KMS-11 (cell line): ENCODE data around the gene DLGAP1.

Source experiments
- H2AFZ ChIP-seq: fragments of 200-600 bp; sonication (generic); 2 replicates; pipeline ENCODE4 v1.6.1; 2016; ENCODE audit warnings: antibody characterized with exemption, mixed run types, low read depth
- H3K27ac ChIP-seq: fragments of 200-600 bp; sonication (generic); 2 replicates; pipeline ENCODE4 v1.6.1; 2016; ENCODE audit warnings: mild to moderate bottlenecking, mixed run types
- H3K27me3 ChIP-seq: fragments of 200-600 bp; sonication (generic); 2 replicates; pipeline ENCODE4 v1.6.1; 2017; ENCODE audit warnings: mild to moderate bottlenecking, low read depth, mixed run types, moderate library complexity; ENCODE audit not compliant: insufficient read depth
- H3K36me3 ChIP-seq: fragments of 200-600 bp; sonication (generic); 2 replicates; pipeline ENCODE4 v1.6.1; 2017; ENCODE audit warnings: mild to moderate bottlenecking, mixed run types; ENCODE audit not compliant: insufficient read depth
- H3K4me1 ChIP-seq: fragments of 200-600 bp; sonication (generic); 2 replicates; pipeline ENCODE4 v1.6.1; 2016; ENCODE audit warnings: mild to moderate bottlenecking, low read depth, mixed run types; ENCODE audit not compliant: poor library complexity, severe bottlenecking
- H3K4me2 ChIP-seq: fragments of 200-600 bp; sonication (generic); 2 replicates; pipeline ENCODE4 v1.7.0; 2016; ENCODE audit warnings: mild to moderate bottlenecking, mixed run types
- H3K4me3 ChIP-seq: fragments of 200-600 bp; sonication (generic); IDR thresholded peaks from 2 replicates; pipeline ENCODE4 v1.6.1; 2017; ENCODE audit warnings: low read depth, low read length, mixed read lengths; ENCODE audit not compliant: insufficient read depth
- H3K79me2 ChIP-seq: fragments of 200-600 bp; sonication (generic); 2 replicates; pipeline ENCODE4 v1.6.1; 2016; ENCODE audit warnings: low read depth, mixed run types; ENCODE audit not compliant: insufficient read depth
- H3K9ac ChIP-seq: fragments of 200-600 bp; sonication (generic); 2 replicates; pipeline ENCODE4 v1.6.1; 2016; ENCODE audit warnings: mild to moderate bottlenecking, mixed run types
- H4K20me1 ChIP-seq: fragments of 200-600 bp; sonication (generic); 2 replicates; pipeline ENCODE4 v1.6.1; 2016; ENCODE audit warnings: mild to moderate bottlenecking, mixed run types; ENCODE audit not compliant: insufficient read depth
- TF ChIP-seq, protein P1 (sequence below): fragments of 200-600 bp; sonication (generic); conservative IDR thresholded peaks from 2 replicates; pipeline ENCODE4 v1.6.1; 2017; ENCODE audit warnings: low read depth, mild to moderate bottlenecking, antibody characterized with exemption, low read length, moderate library complexity, mixed read lengths

Gene DLGAP1

DNA sequence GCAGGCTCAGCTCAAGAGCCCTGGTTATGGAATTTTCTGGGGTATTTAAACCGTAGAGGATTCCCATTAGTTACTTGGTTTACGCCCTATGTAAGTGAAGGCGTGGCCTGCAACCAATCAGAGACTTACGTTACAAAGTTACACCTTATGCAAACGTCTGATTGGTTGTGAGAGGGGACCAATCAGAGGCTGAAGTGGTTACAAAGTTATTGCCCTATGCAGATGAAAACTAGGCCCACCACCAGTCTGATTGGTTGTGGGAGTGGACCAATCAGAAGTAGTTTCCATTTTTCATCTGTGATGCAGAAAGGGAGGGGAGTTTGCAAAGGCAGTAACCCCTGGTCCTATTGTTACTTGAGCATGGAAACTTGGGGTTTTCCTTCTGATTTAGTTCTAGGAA lies 49.1 kb downstream of the DLGAP1 start:
- H2AFZ ChIP-seq = no peak overlapping the region
- H3K27me3 ChIP-seq = no peaks in the 10 kb centered on the region
- H3K27ac ChIP-seq = no peak overlapping the region
- no peaks in the 10 kb centered on the region for H3K79me2 ChIP-seq
- H3K4me3 ChIP-seq = no peak overlapping the region
- H3K9ac ChIP-seq = no peak overlapping the region
- no peaks in the 10 kb centered on the region for H3K4me1 ChIP-seq
- no peaks in the 10 kb centered on the region for H3K36me3 ChIP-seq
- no peaks in the 10 kb centered on the region for H4K20me1 ChIP-seq
- H3K4me2 ChIP-seq = no peak overlapping the region
- TF ChIP-seq, protein P1, sequence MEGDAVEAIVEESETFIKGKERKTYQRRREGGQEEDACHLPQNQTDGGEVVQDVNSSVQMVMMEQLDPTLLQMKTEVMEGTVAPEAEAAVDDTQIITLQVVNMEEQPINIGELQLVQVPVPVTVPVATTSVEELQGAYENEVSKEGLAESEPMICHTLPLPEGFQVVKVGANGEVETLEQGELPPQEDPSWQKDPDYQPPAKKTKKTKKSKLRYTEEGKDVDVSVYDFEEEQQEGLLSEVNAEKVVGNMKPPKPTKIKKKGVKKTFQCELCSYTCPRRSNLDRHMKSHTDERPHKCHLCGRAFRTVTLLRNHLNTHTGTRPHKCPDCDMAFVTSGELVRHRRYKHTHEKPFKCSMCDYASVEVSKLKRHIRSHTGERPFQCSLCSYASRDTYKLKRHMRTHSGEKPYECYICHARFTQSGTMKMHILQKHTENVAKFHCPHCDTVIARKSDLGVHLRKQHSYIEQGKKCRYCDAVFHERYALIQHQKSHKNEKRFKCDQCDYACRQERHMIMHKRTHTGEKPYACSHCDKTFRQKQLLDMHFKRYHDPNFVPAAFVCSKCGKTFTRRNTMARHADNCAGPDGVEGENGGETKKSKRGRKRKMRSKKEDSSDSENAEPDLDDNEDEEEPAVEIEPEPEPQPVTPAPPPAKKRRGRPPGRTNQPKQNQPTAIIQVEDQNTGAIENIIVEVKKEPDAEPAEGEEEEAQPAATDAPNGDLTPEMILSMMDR = no peak

DNA sequence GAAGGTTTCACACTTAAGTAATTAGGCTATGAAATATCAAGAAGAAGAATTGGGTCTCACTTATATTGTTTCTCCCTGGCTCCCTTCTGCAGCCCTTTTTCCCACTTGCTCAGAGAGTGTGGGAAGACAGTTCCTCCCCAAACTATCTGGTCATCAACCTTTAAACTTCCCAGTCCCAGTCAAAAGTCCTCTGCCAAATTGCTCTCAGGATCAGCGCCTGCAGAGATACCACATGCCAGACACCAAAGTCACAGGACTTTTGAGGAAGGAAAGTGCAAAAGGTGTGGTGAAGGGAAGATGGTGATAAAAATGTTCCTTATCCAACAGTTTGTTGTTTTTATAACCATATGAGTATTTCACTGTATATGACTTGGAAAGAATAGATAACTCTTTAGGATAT lies 51.3 kb downstream of the DLGAP1 start:
- no peak overlapping the region for H2AFZ ChIP-seq
- TF ChIP-seq, protein P1 = no peak
- H3K4me3 ChIP-seq = no peak overlapping the region
- no peaks in the 10 kb centered on the region for H3K4me1 ChIP-seq
- H3K27me3 ChIP-seq = no peaks in the 10 kb centered on the region
- H3K4me2 ChIP-seq = no peak overlapping the region
- H4K20me1 ChIP-seq = no peaks in the 10 kb centered on the region
- no peak overlapping the region for H3K9ac ChIP-seq
- no peaks in the 10 kb centered on the region for H3K79me2 ChIP-seq
- no peak overlapping the region for H3K27ac ChIP-seq
- no peaks in the 10 kb centered on the region for H3K36me3 ChIP-seq

DNA sequence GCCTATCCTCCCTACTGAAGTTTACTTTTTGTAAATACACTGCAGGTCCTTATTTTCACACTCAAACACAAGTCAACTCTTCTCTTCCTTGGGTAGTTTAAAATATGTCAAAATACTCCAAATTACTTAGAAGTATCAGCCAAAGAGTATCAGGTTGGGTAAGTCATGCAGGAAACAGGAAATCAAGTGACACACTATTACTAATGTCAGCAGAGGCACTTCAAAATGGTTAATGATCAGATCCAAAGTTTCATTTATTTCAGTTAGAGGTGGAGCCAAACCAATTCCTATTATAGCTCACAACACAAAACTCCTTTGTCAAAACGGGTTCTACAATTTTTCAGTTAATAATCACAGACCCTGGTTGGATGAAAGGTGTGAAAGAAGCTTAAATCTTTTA lies 54.2 kb downstream of the DLGAP1 start:
- H3K27ac ChIP-seq = no peak overlapping the region
- no peak overlapping the region for H3K4me2 ChIP-seq
- H3K4me1 ChIP-seq = no peaks in the 10 kb centered on the region
- TF ChIP-seq, protein P1 = no peak
- no peaks in the 10 kb centered on the region for H3K27me3 ChIP-seq
- no peaks in the 10 kb centered on the region for H3K36me3 ChIP-seq
- no peak overlapping the region for H2AFZ ChIP-seq
- H4K20me1 ChIP-seq = no peaks in the 10 kb centered on the region
- no peaks in the 10 kb centered on the region for H3K79me2 ChIP-seq
- H3K9ac ChIP-seq = no peak overlapping the region
- no peak overlapping the region for H3K4me3 ChIP-seq

DNA sequence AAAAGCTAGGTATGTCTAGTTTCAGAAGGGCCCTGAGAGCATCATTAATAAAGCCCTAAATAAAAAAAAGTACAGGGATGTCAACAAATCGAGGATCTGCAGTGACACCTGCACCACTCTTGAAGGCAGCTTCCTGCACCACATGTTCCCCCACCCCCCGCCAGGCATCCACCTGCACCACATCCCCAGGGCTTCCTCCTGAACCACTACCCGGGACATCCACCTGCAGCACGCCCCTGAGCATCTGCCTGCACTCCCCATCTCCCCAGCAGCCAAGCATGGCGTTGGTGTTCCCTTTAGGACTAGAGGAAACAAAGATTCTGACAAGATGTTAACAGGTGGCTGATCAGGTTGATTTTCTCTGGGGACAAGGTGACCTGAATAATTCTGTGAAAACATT lies 55.2 kb downstream of the DLGAP1 start:
- no peak overlapping the region for H3K4me2 ChIP-seq
- no peak overlapping the region for H3K27ac ChIP-seq
- H3K4me1 ChIP-seq = no peaks in the 10 kb centered on the region
- no peaks in the 10 kb centered on the region for H3K79me2 ChIP-seq
- H3K36me3 ChIP-seq = no peaks in the 10 kb centered on the region
- no peak overlapping the region for H3K9ac ChIP-seq
- H3K4me3 ChIP-seq = no peak overlapping the region
- TF ChIP-seq, protein P1 = no peak
- no peaks in the 10 kb centered on the region for H4K20me1 ChIP-seq
- H2AFZ ChIP-seq = no peak overlapping the region
- H3K27me3 ChIP-seq = no peaks in the 10 kb centered on the region
